ENCODE measurements around the gene CHMP6.

Gene CHMP6

DNA sequence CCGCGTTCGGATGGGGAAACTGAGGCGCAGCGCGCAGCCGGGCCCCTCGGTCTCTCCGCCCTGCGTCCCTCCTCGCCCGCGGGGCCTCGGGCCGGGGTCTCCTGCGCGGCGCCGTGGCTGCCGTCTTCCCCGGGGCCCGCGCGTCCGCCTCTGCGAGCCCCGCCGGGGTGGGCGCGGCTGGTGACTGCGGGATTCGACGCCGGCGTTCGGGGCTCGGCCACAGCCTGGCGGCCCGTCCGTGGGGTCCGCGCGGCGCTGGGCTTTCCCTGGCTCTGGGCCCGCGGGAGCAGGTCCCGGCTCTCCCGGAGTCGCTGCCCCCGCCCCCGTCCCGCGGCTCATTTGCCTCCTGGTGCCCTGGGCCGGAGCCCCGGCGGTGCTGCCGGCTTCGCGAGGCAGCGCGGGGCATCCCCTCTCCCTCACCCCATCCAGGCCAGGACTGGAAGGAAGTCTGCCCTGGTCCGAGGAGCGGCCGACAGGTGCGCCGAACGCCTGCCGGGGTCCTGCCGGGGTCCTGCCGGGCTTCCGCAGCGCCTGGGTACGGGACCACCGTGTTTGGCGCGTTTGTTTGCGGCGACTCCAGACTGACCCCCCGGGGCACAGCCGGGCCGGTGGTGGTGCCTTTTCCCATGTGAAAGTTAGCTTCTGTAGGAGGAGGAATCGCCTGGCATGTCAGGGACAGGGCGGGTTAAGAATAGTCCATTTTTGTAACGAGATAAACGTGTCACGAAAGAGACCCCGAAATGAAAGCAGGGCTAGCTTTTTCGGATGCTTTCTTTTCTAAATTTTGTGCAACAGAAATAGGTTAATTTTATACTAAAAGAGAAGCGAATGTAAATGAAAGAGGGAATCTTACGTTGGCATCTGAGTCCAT is 671 bp downstream of the CHMP6 start:
- no peak for DNase-seq (ENCODE audit: low read depth)

DNA sequence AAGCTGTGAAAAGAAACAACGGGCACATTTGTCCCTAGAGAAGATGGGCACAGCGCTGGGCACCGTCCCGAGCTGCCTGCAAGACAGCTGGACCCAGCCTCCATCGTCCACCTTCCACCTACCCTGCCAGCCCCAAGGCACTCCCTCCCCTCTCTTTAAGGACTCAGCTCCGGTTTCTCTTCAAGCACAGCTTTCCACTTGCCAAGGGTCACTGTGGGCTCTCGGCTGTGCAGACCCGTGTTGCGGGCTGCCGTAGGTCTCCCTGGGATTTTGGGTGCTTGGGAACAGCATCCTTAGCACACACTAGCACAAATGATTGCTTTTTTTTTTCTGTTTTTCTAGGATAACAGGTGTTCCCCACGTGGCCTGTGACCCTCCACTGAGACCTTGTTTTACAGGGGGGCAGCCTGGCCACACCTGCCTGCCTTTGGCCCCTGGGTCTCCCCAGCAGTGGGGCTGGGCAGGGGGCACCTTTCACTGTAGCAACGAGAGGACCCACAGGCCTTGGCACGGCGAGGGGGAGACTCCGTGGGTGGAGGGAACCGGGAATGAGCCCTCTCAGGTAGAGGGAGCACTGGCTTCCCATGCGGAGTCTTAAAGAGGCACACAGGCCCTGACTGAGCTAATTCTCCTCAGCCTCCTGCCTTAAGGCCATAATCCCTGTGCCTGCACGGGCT is 1.4 kb downstream of the CHMP6 start:
- no peak for DNase-seq (ENCODE audit: low read depth)

DNA sequence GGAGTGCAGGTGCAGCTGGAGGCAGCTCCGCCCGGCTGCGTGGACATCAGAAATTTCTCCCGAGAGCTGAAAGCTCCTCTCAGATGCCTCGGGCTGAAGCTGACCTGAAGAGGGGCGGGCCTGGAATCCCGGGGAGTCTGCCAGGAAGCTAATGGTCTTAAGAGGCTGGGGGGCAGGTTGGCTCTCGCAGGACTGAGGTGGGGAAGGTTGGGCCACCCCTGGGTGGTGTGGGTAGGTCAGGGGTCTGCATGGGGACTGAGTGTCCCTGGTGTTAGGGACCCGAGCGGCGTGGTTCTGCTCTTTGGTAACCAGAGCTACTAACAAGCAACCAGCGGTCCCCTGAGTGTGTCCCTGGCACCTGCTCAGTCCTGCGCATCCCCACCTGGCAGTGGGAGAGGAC is 3.5 kb downstream of the CHMP6 start:
- no peak for DNase-seq (ENCODE audit: low read depth)

DNA sequence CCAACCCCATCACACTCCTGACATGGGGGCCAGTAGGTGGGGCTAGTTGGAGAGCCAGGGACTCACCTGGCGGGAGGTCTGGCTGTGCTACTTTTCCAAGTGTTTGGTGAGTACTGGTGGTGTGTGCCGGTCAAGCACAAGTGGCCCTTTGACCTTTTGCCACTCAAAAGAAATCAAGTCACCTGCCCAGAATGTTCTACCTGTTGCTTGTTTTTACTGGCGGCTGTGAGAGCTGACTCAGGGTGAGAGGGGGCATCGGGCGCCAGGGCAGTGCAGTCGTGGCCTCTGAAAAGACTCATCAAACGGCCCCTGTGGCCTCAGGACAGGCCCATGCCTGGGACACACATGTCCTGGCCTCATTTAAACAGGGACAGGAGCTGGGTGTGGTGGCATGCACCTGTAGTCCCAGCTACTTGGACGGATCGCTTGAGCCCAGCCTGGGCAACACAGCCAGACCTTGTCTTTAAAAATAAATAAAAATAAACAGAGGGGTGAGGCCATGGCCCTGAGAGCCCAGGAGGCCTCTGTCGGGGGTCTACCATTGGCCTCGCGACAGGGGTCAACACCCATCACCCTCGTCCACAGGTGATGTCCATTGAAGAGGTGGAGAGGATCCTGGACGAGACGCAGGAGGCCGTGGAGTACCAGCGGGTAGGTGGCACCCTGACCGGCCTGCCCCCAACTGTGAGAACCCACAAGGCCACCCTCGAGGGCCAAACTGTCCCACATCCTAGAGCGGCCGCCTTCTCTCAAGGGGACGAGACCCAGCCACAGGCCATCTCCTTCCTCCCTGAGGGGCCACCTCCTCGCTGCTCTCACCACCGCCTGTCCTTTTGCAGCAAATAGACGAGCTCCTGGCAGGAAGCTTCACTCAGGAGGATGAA is 5.0 kb downstream of the CHMP6 start:
- DNase-seq (ENCODE audit: low read depth) = no peak

DNA sequence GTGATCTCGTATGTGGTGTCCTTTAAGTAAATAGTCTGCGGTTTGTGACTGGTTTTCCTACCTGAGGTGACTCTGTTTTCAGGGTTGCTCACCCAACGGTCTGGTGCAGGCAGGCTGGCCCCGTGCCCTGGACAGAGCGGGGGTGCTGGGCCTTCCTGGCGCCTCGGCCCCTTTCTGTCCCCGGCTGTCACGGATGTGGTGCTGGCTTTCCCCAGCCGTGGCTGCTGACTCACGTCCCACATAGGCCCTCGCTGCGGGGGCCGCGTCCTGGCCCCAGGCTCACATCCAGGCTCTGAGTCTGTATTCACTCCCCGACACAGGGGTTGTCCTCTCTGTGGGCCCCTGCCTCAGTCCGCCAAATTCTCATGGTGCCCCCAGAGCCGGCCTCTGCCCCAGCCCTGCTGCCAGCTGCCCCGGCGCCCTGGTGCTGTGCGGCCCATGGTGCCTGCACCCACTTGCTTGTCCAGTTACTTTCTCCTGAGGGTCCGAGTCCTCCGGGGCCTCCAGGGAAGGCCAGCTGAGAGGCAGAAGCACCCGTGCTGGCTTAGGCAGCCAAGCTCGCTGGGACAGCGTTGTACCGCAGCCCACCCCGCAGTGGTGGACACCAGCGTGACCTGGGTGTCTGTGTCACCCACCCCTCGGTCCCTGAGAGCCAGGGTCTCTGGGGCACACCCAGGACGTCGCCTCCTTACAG is 5.9 kb downstream of the CHMP6 start:
- no peak for DNase-seq (ENCODE audit: low read depth)

DNA sequence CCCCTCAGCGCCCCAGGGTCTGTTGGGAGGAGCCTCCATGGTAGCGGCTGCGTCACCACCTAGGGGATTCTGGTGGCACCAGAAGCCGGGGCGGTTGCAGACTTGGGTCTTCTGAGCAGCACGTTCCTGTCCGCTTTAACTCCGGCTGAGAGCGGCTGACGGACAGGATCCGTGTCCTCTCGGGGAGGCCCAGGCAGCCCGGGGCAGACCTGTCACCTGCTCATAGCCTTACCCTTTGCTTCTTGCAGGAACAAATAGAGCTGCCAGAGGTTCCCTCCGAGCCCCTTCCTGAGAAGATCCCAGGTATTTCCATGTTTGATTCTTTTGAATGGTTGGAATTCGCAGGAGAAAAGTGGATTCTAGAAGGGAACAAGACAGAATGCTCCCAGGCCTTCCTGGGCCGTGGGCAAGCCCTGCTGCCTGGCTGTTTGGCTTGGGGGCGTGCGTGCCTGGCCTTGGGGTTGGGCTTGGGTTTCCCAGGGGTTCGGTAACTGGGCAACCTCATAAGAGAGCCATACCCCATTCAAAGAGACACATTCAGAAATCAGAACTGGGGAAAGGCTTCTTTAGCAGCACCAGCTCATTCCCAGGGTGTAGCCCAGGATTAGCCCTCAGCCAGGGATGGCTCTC is 6.6 kb downstream of the CHMP6 start:
- DNase-seq (ENCODE audit: low read depth) = no peak

DNA sequence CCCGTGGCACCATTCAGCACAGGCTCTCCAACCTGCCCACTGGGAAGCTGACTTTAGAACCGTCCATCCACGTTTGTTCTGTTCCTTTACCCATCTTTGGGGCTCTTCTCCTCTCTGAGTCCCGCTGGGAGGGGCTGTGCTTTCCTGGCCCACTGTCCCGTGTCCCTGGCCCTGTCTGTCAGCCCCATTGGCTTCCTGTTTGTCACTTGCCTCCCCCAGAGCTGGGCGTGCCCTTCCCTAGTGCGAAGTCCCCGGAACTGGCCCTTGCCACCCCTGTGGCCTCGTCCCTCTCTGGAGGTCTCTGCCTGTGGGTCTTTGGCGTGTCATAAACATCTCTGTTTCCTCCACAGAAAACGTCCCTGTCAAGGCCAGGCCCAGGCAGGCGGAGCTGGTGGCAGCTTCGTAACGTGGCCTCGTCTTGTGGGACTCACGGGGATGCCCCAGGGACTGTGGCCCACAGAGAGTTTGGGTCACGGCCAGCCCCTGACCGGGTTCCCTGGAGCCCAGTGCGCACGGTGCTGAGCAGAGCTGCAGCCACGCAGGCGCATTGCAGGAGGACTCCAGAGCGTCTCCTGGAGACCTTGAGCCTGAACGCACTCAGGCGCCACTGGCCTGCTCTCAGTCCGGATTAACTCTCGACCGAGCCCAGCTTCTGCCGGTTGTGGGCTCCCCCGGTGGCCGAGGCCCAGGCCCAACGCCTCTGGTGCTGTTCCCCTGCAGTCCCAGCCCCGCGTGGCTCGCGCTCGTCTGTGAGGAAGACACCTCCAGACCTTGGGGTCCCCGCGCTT is 7.3 kb downstream of the CHMP6 start:
- no peak for DNase-seq (ENCODE audit: low read depth)

DNA sequence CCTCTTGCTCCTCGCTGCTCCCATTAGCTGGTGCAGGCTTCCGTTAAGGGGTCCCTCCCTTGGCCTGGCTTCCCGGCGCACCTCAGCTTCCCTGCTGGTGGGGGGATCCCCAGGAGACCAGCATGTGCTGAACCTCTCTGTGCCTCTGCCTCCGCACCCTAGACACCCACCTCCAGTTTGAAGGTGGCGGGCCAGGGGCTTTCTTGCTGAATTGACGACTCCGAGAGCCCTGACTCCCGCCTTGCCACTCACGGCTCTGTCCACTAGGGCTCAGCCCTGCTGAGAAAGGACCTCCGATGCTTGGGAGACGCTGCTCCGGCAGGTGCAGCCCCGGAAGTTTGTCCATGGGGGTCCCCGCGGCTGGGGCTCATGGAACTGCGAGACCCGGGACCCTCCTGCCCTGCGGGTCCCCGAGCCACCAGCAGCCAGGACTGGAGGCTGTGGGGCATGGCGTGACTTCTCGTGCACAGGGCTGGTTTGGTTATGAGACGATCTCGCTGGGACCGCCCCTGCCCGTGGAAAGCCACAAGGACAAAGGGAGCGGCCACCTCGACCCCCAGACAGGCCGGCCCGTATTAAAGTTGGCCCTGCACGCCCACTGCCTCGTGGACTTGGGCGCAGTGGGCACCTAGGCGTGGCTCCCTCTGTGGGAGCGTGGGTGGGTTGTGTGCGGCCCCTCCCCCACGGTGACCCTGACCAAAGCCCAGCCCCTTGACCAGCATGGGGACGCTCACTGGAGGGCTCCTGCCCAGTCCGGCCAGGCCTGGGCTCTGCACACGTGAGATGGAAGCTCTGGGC is 8.1 kb downstream of the CHMP6 start:
- no peak for DNase-seq (ENCODE audit: low read depth)

DNA sequence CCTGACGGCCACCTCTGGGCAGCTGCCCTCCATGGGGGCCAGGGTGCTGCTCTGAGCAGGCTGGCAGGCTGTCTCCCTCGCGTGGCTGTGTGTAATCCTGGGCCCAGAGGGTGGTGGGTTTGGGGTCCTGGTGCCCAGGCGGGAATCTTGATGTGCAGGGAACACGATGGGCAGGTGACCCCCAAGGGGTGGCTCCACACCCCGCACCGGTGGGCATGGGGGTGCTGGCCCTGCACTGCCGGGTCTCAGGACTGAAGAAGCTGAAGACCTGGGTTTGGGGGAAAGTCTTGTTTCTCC is 8.6 kb downstream of the CHMP6 start:
- no peak for DNase-seq (ENCODE audit: low read depth)

DNA sequence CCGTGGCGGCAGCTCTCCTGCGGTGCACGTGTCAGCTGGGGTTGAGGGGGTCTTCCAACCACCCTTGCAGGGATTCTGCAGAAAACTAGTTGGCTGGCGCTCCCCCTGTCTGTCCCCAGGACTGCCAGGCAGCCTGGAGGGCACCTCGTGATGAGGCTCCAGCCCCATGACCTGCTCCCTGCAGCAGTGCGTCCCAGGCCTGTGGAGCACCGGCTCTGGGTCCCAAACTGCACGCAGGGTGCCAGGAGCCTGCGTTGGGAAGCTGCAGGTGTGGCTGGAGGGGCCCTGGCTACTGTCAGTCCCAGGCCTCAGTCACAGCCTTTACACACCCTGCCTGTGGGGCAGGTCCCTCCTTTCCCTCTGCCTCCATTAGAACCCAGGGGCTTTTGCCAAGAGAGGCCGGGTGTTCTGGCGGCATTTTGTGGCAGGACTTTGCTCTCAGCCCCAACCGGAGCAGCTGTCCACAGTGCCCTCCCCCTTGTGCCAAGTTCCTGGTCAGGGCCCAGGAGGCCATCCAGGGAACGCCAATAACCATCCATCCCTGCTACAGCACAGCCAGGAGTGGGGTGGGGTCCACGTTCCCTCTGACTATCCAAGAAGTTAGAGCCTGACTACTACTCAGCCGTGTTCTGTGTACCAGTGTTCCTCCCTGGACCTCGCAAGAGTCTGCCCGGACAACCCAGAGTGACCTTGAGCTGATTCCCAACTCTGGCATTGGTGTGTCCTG is 9.2 kb downstream of the CHMP6 start:
- no peak for DNase-seq (ENCODE audit: low read depth)

DNA sequence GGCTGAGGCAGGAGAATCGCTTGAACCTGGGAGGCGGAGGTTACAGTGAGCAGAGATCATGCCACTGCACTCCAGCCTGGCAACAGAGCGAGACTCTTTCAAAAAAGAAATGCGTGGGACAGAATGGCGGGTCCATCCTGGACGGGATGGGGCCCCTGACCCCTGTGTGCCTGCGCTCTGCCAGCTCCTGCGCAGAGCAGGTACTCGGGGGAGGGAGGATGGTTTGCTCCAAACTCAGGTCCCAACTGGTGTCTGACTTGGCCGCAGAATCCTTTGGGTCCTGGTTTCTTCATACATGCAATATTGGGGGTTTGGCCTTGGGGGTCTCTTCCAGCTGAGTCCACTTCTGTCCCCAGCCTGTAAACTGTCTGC is 10.4 kb downstream of the CHMP6 start:
- no peak for DNase-seq (ENCODE audit: low read depth)

DNA sequence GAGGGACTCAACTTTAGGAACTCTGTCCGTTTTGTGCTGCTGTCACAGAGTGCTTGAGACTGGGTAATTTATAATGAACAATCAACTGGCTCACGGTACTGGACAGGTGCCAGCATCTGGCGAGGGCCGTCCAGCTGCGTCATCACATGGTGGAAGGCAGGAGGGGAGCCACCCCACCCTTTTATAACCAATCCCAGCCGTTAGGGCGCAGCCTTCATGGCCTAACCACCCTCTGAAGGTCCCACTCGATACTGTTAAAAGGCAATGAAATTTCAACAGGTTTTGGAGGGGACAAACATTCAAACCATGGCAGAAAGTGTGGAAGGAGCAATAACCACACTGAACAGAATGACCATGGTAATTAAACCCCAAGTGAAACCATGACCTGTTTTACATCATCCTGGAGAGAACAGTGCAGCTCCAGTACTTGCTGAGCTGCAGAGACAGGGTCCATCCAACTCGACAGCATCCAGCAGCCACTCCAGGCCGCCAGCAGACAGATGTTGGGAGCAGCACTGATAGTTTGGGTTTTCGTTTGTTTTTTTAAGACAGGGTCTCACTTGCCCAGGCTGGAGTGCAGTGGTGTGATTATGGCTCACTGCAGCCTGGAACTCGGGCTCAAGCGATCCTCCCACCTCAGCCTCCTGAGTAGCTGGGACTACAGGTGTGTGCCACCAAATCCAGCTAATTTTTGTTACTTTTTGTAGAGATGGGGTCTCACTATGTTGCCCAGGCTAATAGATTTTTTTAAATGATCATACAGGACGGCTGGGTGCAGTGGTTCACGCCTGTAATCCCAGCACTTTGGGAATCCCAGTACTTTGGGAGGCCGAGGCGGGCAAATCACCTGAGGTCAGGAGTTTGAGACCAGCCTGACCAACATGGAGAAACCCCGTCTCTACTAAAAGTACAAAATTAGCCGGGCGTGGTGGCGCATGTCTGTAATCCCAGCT is 11.0 kb downstream of the CHMP6 start:
- DNase-seq (ENCODE audit: low read depth) = no peak

DNA sequence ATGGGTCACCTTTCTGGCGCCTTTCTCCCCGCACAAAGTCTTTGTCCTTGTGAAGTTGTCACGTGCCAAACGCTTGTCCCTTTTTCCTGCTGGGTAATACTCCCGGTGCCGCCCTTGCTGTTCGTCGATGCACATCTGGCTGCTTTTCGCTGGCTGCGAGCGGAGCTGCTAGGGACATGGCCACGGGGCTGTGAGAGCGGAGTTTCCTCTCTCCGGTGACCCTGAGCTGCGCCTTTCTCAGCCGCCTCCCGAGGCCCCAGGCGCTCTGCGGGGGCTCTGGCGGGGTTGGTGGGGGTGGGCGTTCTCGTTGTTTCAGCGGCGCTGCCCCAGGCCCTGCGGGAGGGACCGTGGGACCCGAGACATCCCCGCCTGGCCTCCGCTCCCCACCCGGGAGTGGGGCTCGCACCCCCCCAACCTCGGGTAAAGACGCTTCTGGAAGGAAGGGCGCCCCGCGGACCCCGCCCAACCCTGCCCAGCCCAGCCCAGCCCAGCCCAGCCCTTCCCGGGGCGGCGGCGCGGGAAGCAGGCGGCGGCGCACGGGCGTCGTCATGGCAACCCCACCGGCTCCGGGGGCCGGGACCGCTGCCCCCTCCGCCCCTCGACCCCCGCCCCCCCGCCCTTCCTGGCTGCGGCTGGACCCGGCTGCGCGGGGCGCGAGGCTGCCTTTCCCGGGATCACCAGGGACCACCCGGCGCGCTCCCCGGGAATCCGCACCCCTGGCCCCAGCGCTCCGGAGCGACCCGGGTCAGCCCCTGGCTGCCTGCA is 12.3 kb downstream of the CHMP6 start:
- no peak for DNase-seq (ENCODE audit: low read depth)

DNA sequence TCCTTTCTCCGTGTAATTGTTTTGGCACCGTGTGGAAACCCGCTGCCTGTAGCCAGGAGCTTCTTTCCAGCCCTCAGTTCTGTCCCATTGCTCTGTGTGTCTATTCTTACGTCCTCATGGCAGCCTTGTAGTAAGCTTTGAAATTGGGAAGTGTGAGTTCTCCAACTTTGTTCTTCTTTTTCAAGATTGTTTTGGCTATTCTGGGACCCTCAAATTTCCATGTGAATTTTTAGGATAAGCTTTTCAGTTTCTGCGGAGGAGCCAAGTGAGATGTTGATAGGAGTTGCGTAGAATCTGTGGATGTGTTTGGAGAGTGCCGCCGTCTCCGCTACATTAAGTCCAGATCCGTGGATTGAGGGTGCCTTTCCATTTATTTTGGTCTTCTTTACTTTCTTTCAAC is 15.2 kb downstream of the CHMP6 start:
- no peak for DNase-seq (ENCODE audit: low read depth)

DNA sequence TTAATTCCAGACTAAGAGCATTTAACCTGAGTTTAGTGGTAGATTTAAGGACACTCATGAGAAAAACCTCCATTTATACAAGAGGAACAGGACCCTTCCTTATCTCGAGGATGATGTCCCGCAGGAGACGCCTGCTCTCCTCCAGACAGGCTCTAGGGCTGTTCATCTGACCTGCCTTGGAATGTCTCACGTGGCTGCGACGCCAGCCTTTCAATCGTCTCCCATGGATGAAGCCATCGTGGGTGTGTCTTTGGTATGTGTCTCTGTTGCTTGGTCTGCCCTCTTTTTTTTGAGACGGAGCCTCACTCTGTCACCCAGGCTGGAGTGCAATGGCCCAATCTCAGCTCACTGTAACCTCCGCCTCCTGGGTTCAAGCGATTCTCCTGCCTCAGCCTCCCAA is 16.5 kb downstream of the CHMP6 start:
- no peak for DNase-seq (ENCODE audit: low read depth)

DNA sequence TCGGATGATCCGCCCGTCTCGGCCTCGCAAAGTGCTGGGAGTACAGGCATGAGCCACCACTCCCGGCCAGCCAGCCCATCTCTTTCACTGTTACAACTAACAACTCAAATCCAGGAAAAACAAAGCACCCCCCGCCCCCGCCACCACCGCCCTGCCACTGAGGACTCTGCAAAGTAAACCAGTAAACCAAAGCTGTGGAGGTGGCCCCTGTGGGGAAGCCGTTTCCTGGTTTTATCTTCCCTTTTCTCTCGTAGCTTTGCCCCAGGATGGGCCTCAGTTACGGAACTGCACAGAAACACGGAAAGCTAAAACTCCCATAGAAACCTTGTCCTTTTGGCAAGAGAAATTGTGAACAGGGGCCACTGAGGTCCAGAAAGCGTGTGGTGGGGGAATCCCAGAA is 17.5 kb downstream of the CHMP6 start:
- DNase-seq (ENCODE audit: low read depth) = no peak

DNA sequence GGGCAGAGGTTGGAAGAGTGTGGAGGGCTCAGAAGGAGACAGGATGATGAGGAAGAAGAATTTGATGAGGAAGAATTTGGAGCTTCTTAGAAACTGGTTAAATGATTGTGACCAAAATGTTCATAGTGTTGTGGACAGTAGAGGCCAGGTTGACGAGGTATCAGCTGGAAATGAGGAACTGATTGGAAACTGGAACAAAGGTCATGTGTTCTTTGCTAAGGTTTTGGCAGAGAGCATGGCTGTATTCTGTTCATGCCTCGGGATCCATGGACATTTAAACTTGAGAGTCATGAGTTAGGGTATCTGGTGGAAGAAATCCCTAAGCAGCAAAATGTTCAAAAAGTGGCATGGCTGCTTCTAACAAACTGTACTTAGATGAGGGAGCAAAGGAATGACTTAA is 19.3 kb downstream of the CHMP6 start:
- DNase-seq (ENCODE audit: low read depth) = no peak

DNA sequence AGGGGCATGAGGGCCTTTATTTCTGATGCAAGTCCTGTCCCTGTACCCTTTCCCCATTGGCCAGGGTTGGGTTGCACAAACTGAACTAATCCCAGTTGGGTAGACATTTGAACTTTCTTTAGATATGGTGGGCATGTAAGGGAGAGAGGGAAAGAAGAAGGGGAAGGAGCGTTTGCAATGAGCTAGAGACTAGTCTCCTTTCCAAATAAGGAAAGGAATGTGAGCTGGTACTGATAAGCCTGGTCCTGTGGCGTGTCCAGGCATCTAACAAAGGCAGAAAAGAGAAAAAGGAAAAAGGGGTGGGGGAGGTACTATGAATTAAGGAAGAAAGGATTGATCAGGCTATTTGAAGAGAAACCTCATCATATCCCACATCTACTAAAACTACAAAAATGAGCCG is 20.3 kb downstream of the CHMP6 start:
- DNase-seq (ENCODE audit: low read depth) = no peak
